Activated CD4-positive, alpha-beta T cell treated with anti-CD3 and anti-CD28 coated beads for 36 hours (primary cell): ENCODE data around the gene DLX4. TPM values are rescaled to one million over a fixed set of nuclear protein-coding genes. Genes with fewer than 3 reads are reported as not detected.

Experiments used
- ATAC-seq: fragments of 200-7000 bp; cut with Tn5 transposase; one replicate; pipeline ENCODE4 v1.10.0; 2021; ENCODE audit warnings: mild to moderate bottlenecking, moderate library complexity
- CTCF ChIA-PET: fragments of 350-600 bp; sonication (Branson Sonifier 250); formaldehyde crosslinking; loops from one replicate; lab custom pipeline; 2021; ENCODE audit warnings: antibody characterized with exemption; lab: Charles Lee
- POLR2A ChIA-PET: fragments of 350-600 bp; sonication (Branson Sonifier 250); formaldehyde crosslinking; loops from one replicate; lab custom pipeline; 2021; ENCODE audit warnings: antibody characterized with exemption, inconsistent platforms; lab: Charles Lee
- DNase-seq: peaks from one replicate; pipeline ENCODE4 v3.0.0-alpha.2; 2020
- H3K27ac Mint-ChIP-seq: one replicate; pipeline ENCODE4 v1.8.0; 2021; ENCODE audit warnings: mixed read lengths
- H3K27me3 Mint-ChIP-seq: one replicate; pipeline ENCODE4 v1.8.0; 2021; ENCODE audit warnings: mixed read lengths
- H3K36me3 Mint-ChIP-seq: one replicate; pipeline ENCODE4 v1.8.0; 2021; ENCODE audit warnings: low read depth, mixed read lengths
- H3K4me1 Mint-ChIP-seq: one replicate; pipeline ENCODE4 v1.8.0; 2021; ENCODE audit warnings: mixed read lengths
- H3K4me3 Mint-ChIP-seq: one replicate; pipeline ENCODE4 v1.8.0; 2021; ENCODE audit warnings: mild to moderate bottlenecking, moderate library complexity, mixed read lengths
- H3K9me3 Mint-ChIP-seq: one replicate; pipeline ENCODE4 v1.8.0; 2021; ENCODE audit warnings: low read depth, mixed read lengths
- intact Hi-C, 2 experiments: fragments of 100-400 bp; cut with DNase I in 1 of 2; cut with micrococcal nuclease in 1 of 2; formaldehyde crosslinking; loops; one replicate each; pipeline versions ENCODE4 v1.14.2 to v1.15.1; 2022 to 2024; cut with DNase I, micrococcal nuclease
- total RNA-seq, 2 experiments: library from RNA; stranded (reverse); gene quantifications; one replicate each; pipeline ENCODE4 v1.2.3, GENCODE V29; 2021

The DLX4 gene
- total RNA-seq, 2 experiments from 2014 or later: 0.85 to 0.86 TPM

GRCh38 chr17:49976828-49977202, 7.8 kb downstream of the DLX4 start:
- POLR2A ChIA-PET: interaction anchor here (0.6 kb wide), 1 partner anchor 9 kb away, joined by 4 read pairs; no protein-coding TSS in a partner anchor
- no peaks in the 10 kb centered on the region for H3K9me3 Mint-ChIP-seq

DNA sequence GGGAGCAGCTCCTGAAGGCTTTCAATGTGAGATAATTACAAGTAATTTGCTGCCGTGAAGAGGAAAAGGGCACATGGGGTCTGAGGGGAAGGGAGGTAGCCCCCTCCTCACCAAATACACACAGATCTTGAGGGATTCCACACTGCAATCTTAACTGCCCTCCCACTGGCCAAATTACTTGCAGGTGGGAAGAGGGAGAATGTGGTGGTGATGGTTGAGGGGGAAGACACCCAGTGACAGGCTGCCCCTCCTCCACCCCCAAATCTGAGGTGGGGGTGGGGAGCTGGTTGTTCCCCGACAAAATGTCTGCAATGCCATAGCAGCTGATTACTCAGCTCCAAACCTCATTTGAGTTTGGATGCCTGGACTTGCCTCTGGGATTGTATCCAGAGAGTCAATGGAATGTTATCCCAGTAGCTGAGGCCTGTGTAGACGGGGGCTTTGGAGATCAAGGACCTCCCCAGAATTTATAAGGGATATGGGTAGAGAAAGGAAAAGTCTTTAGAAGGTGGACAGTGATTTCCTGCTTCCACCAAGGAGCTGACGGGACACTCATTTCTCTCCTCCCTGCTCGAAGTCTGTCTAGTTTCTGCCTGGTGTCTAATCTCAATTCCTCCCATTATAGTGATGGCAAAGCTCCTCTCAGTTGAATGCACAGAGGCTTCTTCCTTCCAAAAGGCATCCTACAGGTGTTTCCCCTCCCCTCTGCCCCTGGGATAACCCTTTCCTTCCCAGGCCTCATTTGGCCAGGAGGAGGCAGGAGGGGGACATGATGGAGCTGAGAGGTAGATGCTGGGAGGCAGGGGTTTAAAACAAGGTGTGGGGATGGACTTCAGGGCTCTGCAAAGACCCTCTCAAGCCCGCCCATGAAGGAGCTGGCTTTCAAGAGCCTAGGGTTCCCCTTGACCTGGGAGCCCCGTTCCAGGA, 8.7 kb downstream of the DLX4 start:
- no peaks in the 10 kb centered on the region for H3K9me3 Mint-ChIP-seq
- ChIA-PET POLR2A (interaction anchor here (0.5 kb wide), 1 partner anchor 207 kb away, joined by 4 read pairs; no protein-coding TSS in a partner anchor), CTCF (interaction anchor here (0.6 to 10.4 kb wide), 10 partner anchors 21 to 421 kb away, joined by 3 to 106 read pairs (median 4); partner anchors contain the start of gene DLX3)
- intact Hi-C loops: no loop called here
- peaks cover 28% of the 10 kb centered on the region for H3K27me3 Mint-ChIP-seq
- ATAC-seq: no peak
- H3K27ac Mint-ChIP-seq: no peak overlapping the region
- no peaks in the 10 kb centered on the region for H3K4me1 Mint-ChIP-seq
- no peaks in the 10 kb centered on the region for H3K36me3 Mint-ChIP-seq
- no peak for DNase-seq
- H3K4me3 Mint-ChIP-seq: no peak overlapping the region

More at GRCh38 chr17:49976828-49977202, 7.8 kb downstream of the DLX4 start:
- intact Hi-C loops: no loop called here
- CTCF ChIA-PET: interaction anchor here (0.7 to 10.4 kb wide), 7 partner anchors 22 to 420 kb away, joined by 3 to 106 read pairs (median 4); partner anchors contain the start of gene DLX3
- Mint-ChIP-seq H3K27ac (no peak overlapping the region), H3K36me3 (no peaks in the 10 kb centered on the region), H3K4me1 (peaks cover 3% of the 10 kb centered on the region), H3K4me3 (no peak overlapping the region), H3K27me3 (peaks cover 28% of the 10 kb centered on the region)
- no peak for ATAC-seq
- no peak for DNase-seq

DNA sequence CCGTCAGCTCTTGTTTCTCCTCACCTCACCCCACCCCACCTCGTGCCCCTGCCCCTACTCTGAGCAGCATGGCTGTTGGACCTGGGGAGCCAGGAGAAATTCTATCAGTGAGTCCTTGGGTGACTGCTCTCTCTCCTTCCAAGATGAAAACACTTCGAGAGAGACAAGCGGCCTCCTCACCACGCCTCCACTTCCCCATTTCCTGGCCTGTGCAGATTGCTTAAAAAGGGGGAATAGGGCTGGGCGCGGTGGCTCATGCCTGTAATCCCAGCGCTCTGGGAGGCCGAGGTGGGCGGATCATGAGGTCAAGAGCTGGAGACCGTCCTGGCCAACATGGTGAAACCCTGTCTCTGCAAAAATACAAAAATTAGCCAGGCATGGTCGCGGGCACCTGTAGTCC, 9.5 kb downstream of the DLX4 start:
- DNase-seq (no peak), ATAC-seq (no peak)
- H3K9me3 Mint-ChIP-seq: no peaks in the 10 kb centered on the region
- POLR2A ChIA-PET: interaction anchor here (0.5 kb wide), 1 partner anchor 206 kb away, joined by 4 read pairs; no protein-coding TSS in a partner anchor
- no peaks in the 10 kb centered on the region for H3K4me1 Mint-ChIP-seq
- no peaks in the 10 kb centered on the region for H3K36me3 Mint-ChIP-seq
- no peak overlapping the region for H3K27ac Mint-ChIP-seq
- H3K27me3 Mint-ChIP-seq: peaks cover 30% of the 10 kb centered on the region
- no peak overlapping the region for H3K4me3 Mint-ChIP-seq
- intact Hi-C loops: no loop called here
- CTCF ChIA-PET: interaction anchor here (0.6 to 10.4 kb wide), 5 partner anchors 11 to 85 kb away, joined by 3 to 106 read pairs (median 9); partner anchors contain the start of gene DLX3

- Mint-ChIP-seq H3K36me3 (no peaks in the 10 kb centered on the region), H3K27me3 (peaks cover 20% of the 10 kb centered on the region), H3K4me1 (no peaks in the 10 kb centered on the region), H3K9me3 (no peaks in the 10 kb centered on the region), H3K4me3 (no peak overlapping the region), H3K27ac (no peak overlapping the region)
- no peak for DNase-seq
- ATAC-seq: no peak
- ChIA-PET CTCF (interaction anchor here (2.0 to 10.4 kb wide), 3 partner anchors 10 to 28 kb away, joined by 9 to 106 read pairs (median 19); partner anchors contain the start of gene DLX3), POLR2A (no interaction called here)
- intact Hi-C loops: no loop called here
Measured at GRCh38 chr17:49979748-49980479, 10.9 kb downstream of the DLX4 start.

DNA sequence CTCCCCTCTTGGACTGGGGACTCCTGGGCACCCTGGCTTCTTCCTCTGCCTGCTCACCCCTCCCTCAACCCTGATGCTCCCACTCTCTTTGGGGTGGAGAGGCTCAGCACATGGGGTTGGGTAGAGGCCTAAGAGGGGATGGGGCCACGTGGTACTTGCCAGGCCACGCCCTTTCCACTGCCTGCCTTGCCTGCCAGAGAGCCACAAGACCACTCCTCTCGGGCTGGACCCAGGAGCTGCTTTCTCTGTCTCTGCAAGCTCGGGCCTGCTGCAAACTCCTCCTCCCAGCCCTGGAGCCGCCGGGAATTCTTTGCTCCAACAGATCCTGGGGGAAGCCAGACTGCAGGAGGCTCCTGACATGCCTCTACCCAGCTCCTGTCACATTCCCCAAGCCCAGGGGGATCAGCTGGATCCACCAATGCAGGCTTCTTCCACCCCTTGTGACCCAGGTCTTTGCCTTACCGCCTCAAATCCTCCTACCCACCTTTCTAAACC, 11.8 kb downstream of the DLX4 start:
- intact Hi-C loops: no loop called here
- ChIA-PET CTCF (interaction anchor here (2.0 to 3.4 kb wide), 2 partner anchors 9 to 28 kb away, joined by 9 to 19 read pairs; no protein-coding TSS in a partner anchor), POLR2A (no interaction called here)
- ATAC-seq (no peak), DNase-seq (no peak)
- no peak overlapping the region for H3K27ac Mint-ChIP-seq
- peaks cover 19% of the 10 kb centered on the region for H3K27me3 Mint-ChIP-seq
- no peaks in the 10 kb centered on the region for H3K9me3 Mint-ChIP-seq
- no peaks in the 10 kb centered on the region for H3K4me1 Mint-ChIP-seq
- H3K36me3 Mint-ChIP-seq: no peaks in the 10 kb centered on the region
- H3K4me3 Mint-ChIP-seq: no peak overlapping the region

- no peaks in the 10 kb centered on the region for H3K36me3 Mint-ChIP-seq
- intact Hi-C loops: no loop called here
- ATAC-seq (no peak), DNase-seq (no peak)
- CTCF ChIA-PET: interaction anchor here (0.7 to 1.6 kb wide), 5 partner anchors 12 to 37 kb away, joined by 3 to 6 read pairs (median 5); no protein-coding TSS in a partner anchor
- no peak overlapping the region for H3K27ac Mint-ChIP-seq
- H3K9me3 Mint-ChIP-seq: no peaks in the 10 kb centered on the region
- POLR2A ChIA-PET: no interaction called here
- H3K4me3 Mint-ChIP-seq: no peak overlapping the region
- no peaks in the 10 kb centered on the region for H3K4me1 Mint-ChIP-seq
- peaks cover 34% of the 10 kb centered on the region for H3K27me3 Mint-ChIP-seq
Measured at GRCh38 chr17:49984283-49984682, 15.3 kb downstream of the DLX4 start.

DNA sequence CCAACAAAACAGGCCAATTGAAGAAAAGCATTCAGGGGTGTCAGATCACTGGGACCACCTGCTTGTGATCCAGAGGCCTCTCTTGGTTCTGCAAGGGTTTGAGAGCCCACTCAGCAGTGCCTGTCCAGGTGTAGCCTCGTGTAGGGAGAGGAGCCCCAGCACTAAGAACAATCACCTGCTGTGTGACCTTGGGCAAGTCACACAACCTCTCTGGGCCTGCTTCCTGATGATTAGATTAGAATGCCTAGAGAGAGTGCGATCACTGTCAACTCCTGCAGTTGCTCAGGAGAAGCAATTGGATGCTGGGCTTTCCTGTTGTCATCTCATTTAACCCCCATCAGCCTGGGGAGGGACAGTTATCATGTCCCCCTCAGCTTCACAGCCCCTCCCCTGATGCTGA, 15.8 kb downstream of the DLX4 start:
- no peak overlapping the region for H3K4me3 Mint-ChIP-seq
- no peaks in the 10 kb centered on the region for H3K4me1 Mint-ChIP-seq
- no peak for ATAC-seq
- peaks cover 34% of the 10 kb centered on the region for H3K27me3 Mint-ChIP-seq
- intact Hi-C loops: no loop called here
- DNase-seq: no peak
- CTCF ChIA-PET: interaction anchor here (0.7 to 1.6 kb wide), 3 partner anchors 12 to 37 kb away, joined by 3 to 5 read pairs (median 5); no protein-coding TSS in a partner anchor
- no peaks in the 10 kb centered on the region for H3K36me3 Mint-ChIP-seq
- H3K9me3 Mint-ChIP-seq: no peaks in the 10 kb centered on the region
- H3K27ac Mint-ChIP-seq: no peak overlapping the region
- POLR2A ChIA-PET: no interaction called here

- DNase-seq (no peak), ATAC-seq (no peak)
- intact Hi-C loops: no loop called here
- CTCF ChIA-PET: interaction anchor here (0.6 to 1.6 kb wide), 6 partner anchors 11 to 109 kb away, joined by 3 to 7 read pairs (median 3); no protein-coding TSS in a partner anchor
- Mint-ChIP-seq H3K27ac (no peak overlapping the region), H3K9me3 (no peaks in the 10 kb centered on the region), H3K27me3 (peaks cover 34% of the 10 kb centered on the region), H3K36me3 (no peaks in the 10 kb centered on the region), H3K4me1 (no peaks in the 10 kb centered on the region), H3K4me3 (no peak overlapping the region)
- POLR2A ChIA-PET: interaction anchor here (0.6 to 0.7 kb wide), 2 partner anchors 9 to 33 kb away, joined by 3 to 4 read pairs; no protein-coding TSS in a partner anchor
Measured at GRCh38 chr17:49985310-49985990, 16.5 kb downstream of the DLX4 start.

DNA sequence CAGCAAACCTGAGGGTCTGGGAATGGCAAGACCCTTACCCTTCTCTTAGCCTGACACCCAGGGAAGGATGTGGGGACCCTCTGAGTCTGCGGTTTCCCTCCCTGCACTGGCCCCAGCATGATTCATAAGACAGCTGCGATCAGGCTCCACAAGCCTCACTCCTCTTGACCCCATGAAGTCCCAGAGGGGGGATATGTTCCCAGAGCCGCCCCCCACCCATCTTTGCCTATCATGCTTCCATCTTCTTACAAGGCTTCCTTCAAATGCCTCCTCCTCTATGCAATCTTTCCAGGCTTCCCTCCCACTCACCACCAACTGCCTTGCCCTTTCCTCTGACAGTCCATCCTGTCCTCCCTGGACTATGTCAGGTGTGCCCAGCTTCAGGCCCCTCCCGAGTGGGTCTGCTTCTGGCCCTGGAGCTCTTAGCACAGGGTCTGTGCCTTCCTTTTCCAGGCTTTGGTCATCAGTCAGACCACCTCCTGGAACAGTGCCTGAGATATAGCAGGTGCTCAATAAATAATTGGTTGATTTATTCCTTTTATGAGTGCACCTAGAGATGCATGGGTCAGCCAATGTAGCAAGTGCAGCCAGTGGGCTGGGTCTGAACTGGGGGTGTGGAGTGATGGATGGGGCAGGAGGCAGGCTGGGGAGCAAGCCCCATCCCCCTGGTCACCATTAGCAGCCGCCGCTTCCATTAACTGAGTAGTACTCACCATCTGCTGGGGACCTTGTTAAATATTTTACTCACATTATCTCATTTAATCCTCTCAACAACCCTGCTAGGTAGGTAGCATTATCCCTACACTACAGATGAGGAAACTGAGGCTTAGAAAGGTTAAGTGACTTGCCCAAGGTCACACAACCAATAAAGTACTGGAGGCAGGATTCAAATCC, 17.7 kb downstream of the DLX4 start:
- Mint-ChIP-seq H3K27me3 (peaks cover 28% of the 10 kb centered on the region), H3K9me3 (no peaks in the 10 kb centered on the region), H3K36me3 (no peaks in the 10 kb centered on the region), H3K4me3 (no peak overlapping the region), H3K4me1 (no peaks in the 10 kb centered on the region), H3K27ac (no peak overlapping the region)
- ChIA-PET CTCF (interaction anchor here (0.6 to 3.1 kb wide), 8 partner anchors 10 to 134 kb away, joined by 3 to 28 read pairs (median 3); no protein-coding TSS in a partner anchor), POLR2A (no interaction called here)
- intact Hi-C loops: no loop called here
- ATAC-seq (no peak), DNase-seq (no peak)

GRCh38 chr17:49987290-49987585, 18.2 kb downstream of the DLX4 start:
- no peaks in the 10 kb centered on the region for H3K4me1 Mint-ChIP-seq
- H3K27me3 Mint-ChIP-seq: peaks cover 30% of the 10 kb centered on the region
- ChIA-PET POLR2A (no interaction called here), CTCF (interaction anchor here (0.6 to 3.1 kb wide), 4 partner anchors 10 to 133 kb away, joined by 3 to 28 read pairs (median 3); no protein-coding TSS in a partner anchor)
- no peak overlapping the region for H3K27ac Mint-ChIP-seq
- H3K4me3 Mint-ChIP-seq: no peak overlapping the region
- H3K36me3 Mint-ChIP-seq: no peaks in the 10 kb centered on the region
- intact Hi-C loops: no loop called here
- H3K9me3 Mint-ChIP-seq: no peaks in the 10 kb centered on the region
- ATAC-seq (no peak), DNase-seq (no peak)
